Large intestine (tissue), 3 donors: ENCODE data around the gene ERVFRD-1. TPM values are rescaled to one million over a fixed set of nuclear protein-coding genes. Genes with fewer than 3 reads are reported as not detected.
"Not testable (repeated sequence)": the region's sequence is repeated elsewhere in the genome, so short reads cannot be mapped to it uniquely, and the experiment has no call there.

Experiments
- DNase-seq, 2 donors: peaks; one replicate each; pipeline versions ENCODE4 v3.0.0 to v3.0.0-alpha.2; 2013
- H3K27ac ChIP-seq: one replicate; pipeline ENCODE4 v1.5.1; 2013; ENCODE audit warnings: low read length
- H3K27me3 ChIP-seq: 2 replicates; pipeline ENCODE4 v1.6.1; 2013; ENCODE audit warnings: low read length; ENCODE audit not compliant: control insufficient read depth, insufficient read depth
- H3K36me3 ChIP-seq: 2 replicates; pipeline ENCODE4 v1.6.1; 2013; ENCODE audit warnings: low read length; ENCODE audit not compliant: control insufficient read depth, insufficient read depth
- H3K4me1 ChIP-seq: one replicate; pipeline ENCODE4 v1.6.1; 2013; ENCODE audit warnings: low read length; ENCODE audit not compliant: control insufficient read depth, insufficient read depth
- H3K4me3 ChIP-seq: one replicate; pipeline ENCODE4 v1.5.1; 2013; ENCODE audit warnings: low read length
- H3K9me3 ChIP-seq: one replicate; pipeline ENCODE4 v1.6.1; 2013; ENCODE audit warnings: mild to moderate bottlenecking, low read depth, low read length, moderate library complexity; ENCODE audit not compliant: control insufficient read depth
- WGBS: methylation state at CpG from one replicate; pipeline ENCODE4 v1.1.5; 2013; ENCODE audit warnings: low lambda C conversion rate; ENCODE audit not compliant: insufficient coverage; 5-methylcytosine and 5-hydroxymethylcytosine counted together
- polyA plus RNA-seq: library from polyadenylated mRNA; unstranded; fragments of 120-200 nt; gene quantifications from one replicate; pipeline ENCODE4 v1.2.1, GENCODE V29; 2013

Gene ERVFRD-1
- polyA plus RNA-seq, 1 donor: 1.3 TPM

DNA sequence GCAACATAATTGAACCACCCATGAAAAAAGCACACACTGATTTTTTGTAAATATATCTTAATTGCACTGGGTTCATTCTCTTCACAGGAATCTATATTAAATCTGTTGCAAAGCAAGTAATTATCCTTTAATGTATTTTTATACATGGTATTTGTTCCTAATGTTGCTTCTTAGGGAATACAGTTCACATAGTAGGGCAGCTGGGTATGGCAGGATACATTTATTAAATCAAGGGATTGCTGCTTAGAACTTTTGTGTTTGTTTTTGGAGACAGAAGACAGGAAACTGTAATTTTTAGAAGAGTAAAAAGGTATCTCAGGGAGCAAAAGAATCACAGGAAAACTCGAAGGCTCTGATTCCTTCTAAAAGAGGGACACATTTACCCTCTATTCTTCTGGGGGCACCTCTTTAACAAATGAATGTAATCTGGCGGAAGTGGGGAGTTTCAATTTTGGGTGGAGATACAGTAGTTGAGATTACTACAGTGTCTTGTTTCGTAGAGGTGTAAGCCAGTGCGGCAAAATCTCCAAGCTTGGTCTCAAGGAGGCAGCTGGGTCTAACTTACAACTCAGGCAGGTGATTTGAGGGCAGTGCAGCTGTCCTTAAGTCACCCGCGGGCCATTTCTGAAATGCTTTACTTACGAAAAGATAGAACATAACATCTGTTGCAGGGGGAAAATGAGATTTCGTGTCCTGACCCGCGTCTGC, 18.7 kb downstream of the ERVFRD-1 start:
- Histone ChIP-seq H3K27ac (peak overlapping the region; percentile 94), H3K36me3 (no peaks in the 10 kb centered on the region), H3K27me3 (no peaks in the 10 kb centered on the region), H3K4me1 (peaks cover 4% of the 10 kb centered on the region), H3K4me3 (peak overlapping the region; percentile 94), H3K9me3 (no peaks in the 10 kb centered on the region)
- 10% methylated on average over 2 of the region's 10 CpGs for WGBS
- peak in 1 of 2 donors; percentile 45 for DNase-seq

DNA sequence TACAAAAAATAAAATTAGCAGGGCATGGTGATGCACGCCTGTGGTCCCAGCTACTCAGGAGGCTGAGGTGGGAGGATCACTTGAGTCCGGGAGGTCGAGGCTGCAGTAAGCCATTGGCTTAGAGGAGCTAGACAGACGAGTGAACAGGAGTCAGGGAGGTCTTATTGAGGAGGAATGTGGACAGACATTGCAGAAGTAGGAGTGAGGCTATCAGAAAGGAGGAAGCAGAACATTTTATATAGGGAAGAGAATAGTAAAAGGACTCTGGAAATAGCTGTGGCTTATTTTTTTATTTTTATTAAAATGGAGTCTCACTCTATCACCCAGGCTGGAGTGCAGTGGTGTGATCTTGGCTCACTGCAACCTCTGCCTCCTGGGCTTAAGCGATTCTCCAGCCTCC, 20.4 kb downstream of the ERVFRD-1 start:
- H3K27ac ChIP-seq, DNase-seq, H3K4me1 ChIP-seq, H3K27me3 ChIP-seq, H3K4me3 ChIP-seq, H3K9me3 ChIP-seq, H3K36me3 ChIP-seq: not testable (repeated sequence)
- 100% methylated on average over 3 of the region's 5 CpGs for WGBS

DNA sequence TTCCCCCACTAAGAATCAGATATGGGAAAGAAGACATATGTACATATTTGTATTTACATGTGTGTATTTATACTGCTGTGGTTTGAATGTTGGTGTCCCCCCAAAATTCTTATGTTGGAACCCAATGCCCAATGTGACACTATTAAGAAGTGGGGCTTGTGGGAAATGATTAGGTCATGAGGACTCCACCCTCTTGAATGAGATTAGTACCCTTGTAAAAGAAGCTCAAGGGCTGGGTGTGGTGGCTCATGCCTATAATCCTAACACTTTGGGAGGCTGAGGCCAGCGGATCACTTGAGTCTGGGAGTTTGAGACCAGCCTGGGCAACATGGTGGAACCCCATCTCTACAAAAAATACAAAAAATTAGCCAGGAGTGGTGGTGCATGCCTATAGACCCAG, 21.8 kb downstream of the ERVFRD-1 start:
- Histone ChIP-seq H3K4me1 (no peaks in the 10 kb centered on the region), H3K36me3 (no peaks in the 10 kb centered on the region), H3K27me3 (no peaks in the 10 kb centered on the region), H3K9me3 (peaks cover 3% of the 10 kb centered on the region), H3K4me3 (no peak overlapping the region), H3K27ac (no peak overlapping the region)
- DNase-seq: no peak
- WGBS: no CpG with 5 or more reads among the region's 1 CpG

DNA sequence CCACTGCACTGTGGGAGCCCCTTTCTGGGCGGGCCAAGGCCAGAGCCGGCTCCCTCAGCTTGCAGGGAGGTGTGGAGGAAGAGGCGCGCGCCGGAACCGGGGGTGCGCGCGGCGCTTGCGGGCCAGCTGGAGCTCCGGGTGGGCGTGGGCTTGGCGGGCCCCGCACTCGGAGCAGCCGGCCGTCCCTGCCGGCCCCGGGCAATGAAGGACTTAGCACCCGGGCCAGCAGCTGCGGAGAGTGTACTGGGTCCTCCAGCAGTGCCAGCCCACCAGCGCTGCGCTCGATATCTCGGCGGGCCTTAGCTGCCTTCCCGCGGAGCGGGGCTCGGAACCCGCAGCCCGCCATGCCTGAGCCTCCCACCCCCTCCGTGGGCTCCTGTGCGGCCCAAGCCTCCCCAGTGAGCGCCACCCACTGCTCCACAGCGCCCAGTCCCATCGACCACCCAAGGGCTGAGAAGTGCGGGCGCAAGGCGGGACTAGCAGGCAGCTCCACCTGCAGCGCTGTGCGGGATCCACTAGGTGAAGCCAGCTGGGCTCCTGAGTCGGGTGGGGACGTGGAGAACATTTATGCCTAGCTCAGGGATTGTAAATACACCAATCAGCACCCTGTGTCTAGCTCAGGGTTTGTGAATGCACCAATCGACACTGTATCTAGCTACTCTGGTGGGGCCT, 24.2 kb downstream of the ERVFRD-1 start:
- H3K4me3 ChIP-seq, DNase-seq, H3K9me3 ChIP-seq, H3K27ac ChIP-seq, H3K4me1 ChIP-seq, H3K27me3 ChIP-seq, H3K36me3 ChIP-seq: not testable (repeated sequence)
- whole genome bisulfite sequencing: no CpG with 5 or more reads among the region's 47 CpGs

DNA sequence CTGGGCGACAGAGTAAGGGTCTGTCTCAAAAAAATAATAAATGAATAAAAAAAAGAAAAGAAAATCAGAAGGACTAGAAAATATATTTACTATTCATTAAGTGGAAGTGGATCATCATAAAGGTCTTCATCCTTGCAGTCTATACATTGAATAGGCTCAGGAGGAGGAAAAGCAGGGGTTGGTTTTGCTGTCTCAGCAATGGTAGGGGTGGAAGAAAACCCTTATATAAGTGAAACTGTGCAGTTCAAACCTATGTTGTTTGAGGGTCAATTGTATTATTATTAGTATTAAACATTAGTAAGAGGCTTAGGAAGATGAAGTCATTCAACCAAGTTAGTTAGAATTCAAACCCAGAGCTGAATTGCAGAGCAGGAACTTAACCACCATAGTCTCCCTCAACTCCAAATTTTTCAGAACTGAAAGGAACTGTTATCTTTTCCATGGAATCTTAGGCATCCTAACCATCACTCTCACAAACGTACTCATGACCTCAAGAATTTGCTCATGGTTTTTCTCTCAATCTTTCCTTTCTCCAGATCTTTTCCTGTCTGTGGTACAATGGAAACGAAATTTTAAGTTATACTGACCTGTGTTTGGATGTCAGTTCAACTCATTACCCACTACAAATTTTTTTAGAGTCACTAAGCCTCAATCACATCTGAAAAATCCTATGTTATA, 25.6 kb downstream of the ERVFRD-1 start:
- no peak overlapping the region for H3K27ac ChIP-seq
- no peaks in the 10 kb centered on the region for H3K4me1 ChIP-seq
- no peak overlapping the region for H3K4me3 ChIP-seq
- H3K36me3 ChIP-seq: no peaks in the 10 kb centered on the region
- 60% methylated on average over 2 of the region's 3 CpGs for WGBS
- no peaks in the 10 kb centered on the region for H3K27me3 ChIP-seq
- peaks cover 3% of the 10 kb centered on the region for H3K9me3 ChIP-seq
- DNase-seq: no peak

DNA sequence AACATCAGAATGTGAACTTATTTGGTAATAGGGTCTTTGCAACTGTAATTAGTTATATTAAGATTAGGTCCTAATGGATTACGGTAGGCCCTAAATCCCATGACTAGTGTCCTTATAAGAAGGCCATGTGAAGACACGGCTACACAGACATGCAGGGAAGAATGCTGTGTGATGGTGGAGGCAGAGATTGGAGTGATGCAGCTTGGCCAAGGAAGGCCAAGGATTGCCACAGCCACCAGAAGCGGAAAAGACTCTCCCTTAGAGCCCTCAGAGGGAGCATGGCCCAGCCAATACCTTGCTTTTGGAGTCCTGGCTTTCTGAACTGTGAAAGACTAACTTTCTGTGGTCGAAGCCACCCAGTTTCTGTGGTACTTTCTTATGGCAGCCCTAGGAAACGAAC, 27.6 kb downstream of the ERVFRD-1 start:
- no peaks in the 10 kb centered on the region for H3K27me3 ChIP-seq
- H3K36me3 ChIP-seq: no peaks in the 10 kb centered on the region
- no CpG with 5 or more reads among the region's 5 CpGs for WGBS
- DNase-seq: no peak
- no peaks in the 10 kb centered on the region for H3K4me1 ChIP-seq
- no peak overlapping the region for H3K4me3 ChIP-seq
- peaks cover 3% of the 10 kb centered on the region for H3K9me3 ChIP-seq
- no peak overlapping the region for H3K27ac ChIP-seq

DNA sequence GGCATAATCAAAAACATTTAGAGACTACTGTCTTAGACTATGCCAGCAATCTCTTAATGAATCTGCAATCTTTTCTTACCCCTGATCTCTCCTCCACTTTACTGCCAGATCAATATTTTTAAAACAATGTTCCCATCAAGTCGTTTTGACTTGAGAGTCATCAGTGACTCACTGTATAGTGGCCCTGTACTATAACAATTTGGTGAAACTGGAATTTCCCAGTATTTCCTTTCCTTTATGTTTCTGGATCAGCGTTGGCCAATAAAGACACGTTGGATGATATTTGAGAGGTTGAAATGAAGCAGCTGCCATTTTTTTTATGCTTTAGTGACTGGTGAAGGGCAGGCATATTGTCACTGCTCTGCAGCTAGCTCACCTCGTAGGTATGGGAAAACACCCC, 28.0 kb downstream of the ERVFRD-1 start:
- peaks cover 3% of the 10 kb centered on the region for H3K9me3 ChIP-seq
- no peak overlapping the region for H3K4me3 ChIP-seq
- no peak for DNase-seq
- no peaks in the 10 kb centered on the region for H3K4me1 ChIP-seq
- H3K27ac ChIP-seq: no peak overlapping the region
- no peaks in the 10 kb centered on the region for H3K27me3 ChIP-seq
- WGBS: 67% methylated on average over 1 of the region's 4 CpGs
- no peaks in the 10 kb centered on the region for H3K36me3 ChIP-seq

DNA sequence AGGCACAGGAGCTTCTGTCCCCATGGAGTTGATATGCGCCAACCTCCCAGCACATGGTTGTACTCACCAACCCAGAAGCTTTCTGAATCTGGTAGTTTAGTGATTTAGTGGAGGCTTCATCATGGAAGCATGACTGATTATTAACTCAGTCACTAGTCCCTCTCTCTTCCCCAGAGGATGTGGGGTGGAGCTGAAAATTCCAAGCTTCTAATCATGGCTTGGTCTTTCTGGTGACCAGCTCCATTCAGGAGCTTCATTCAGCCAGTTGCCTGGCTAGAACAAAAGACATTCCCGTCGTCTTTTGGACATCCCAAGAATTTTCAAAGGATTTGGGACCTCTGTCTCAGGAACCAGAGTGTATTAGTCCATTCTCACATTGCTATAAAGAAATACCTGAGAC, 31.2 kb downstream of the ERVFRD-1 start:
- no peaks in the 10 kb centered on the region for H3K9me3 ChIP-seq
- H3K27me3 ChIP-seq: no peaks in the 10 kb centered on the region
- no peaks in the 10 kb centered on the region for H3K36me3 ChIP-seq
- no peak overlapping the region for H3K27ac ChIP-seq
- no peak for DNase-seq
- no CpG with 5 or more reads among the region's 3 CpGs for WGBS
- no peaks in the 10 kb centered on the region for H3K4me1 ChIP-seq
- no peak overlapping the region for H3K4me3 ChIP-seq

DNA sequence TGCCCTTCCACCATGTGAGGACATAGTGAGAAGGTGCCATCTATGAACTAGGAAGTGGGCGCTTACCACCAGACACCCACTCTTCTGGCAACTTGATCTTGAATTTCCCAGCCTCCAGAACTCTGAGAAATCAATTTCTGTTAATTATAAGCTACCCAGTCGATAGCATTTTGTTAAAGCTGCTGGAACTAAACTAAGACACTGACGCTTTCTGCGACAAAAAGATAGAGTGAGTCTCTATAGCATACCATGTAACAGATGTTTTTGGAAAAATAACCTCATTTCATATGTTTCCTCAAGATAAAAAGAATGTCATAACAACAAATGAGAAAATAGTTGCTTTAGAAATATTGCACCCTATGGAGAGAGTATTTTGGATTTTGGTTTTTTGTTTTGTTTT, 33.3 kb downstream of the ERVFRD-1 start:
- no peaks in the 10 kb centered on the region for H3K4me1 ChIP-seq
- no peaks in the 10 kb centered on the region for H3K36me3 ChIP-seq
- H3K4me3 ChIP-seq: no peak overlapping the region
- no peaks in the 10 kb centered on the region for H3K27me3 ChIP-seq
- DNase-seq: no peak
- no CpG with 5 or more reads among the region's 4 CpGs for WGBS
- no peaks in the 10 kb centered on the region for H3K9me3 ChIP-seq
- no peak overlapping the region for H3K27ac ChIP-seq

DNA sequence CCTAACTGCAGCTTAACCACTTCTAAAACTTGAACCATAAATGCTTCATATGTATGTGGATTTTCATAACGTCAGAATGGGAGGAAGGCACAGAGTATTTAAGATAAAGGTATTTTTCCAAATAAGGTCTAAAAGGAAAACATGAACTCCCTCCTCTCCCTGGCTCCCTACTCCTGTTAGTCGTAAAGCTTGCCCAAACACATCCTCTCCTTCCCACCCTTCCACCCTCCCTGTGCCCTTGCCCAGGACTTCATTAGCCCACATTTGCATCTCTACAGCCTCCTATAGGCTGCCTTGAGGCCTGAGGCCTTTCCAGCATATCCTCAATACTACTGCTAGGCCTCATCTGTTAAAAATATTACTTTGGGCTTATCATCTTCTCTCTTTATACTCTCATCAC, 35.0 kb downstream of the ERVFRD-1 start:
- Histone ChIP-seq H3K27ac (no peak overlapping the region), H3K36me3 (no peaks in the 10 kb centered on the region), H3K4me1 (no peaks in the 10 kb centered on the region), H3K9me3 (no peaks in the 10 kb centered on the region), H3K27me3 (no peaks in the 10 kb centered on the region), H3K4me3 (no peak overlapping the region)
- WGBS: 67% methylated on average over 1 of the region's 2 CpGs
- no peak for DNase-seq
